GM20000 (cell line): ENCODE results near the gene SRSF4.
A peak's percentile ranks its signal among the peaks of the same experiment; 100 is the strongest.

Experiments
- DNase-seq: peaks from one replicate; pipeline ENCODE4 v3.0.0; 2012; ENCODE audit warnings: low spot score
- CTCF ChIP-seq: IDR thresholded peaks from 2 replicates; pipeline ENCODE4 v1.5.1; 2012; ENCODE audit warnings: mild to moderate bottlenecking, control low read depth; ENCODE audit errors: extremely low read depth, missing control alignments

Gene SRSF4

GRCh38 chr1:29181413-29182225 lies at the start of gene SRSF4:
Gene SRSF4 (minus strand): TSS chr1:29181900. CDS start chr1:29181752, 148 bp downstream.
- TF ChIP-seq CTCF, result peak; percentile 82
- DNase-seq, result peak; percentile 99

- TF ChIP-seq CTCF, result peak; percentile 23
- peak; percentile 96 for DNase-seq
Observed at GRCh38 chr1:29230553-29231378, 49.1 kb upstream of the SRSF4 start, which contains the start of gene MECR. Gene MECR (minus strand): TSS chr1:29230934. CDS start chr1:29230906, 28 bp downstream.

GRCh38 chr1:29230204-29230552 lies 48.5 kb upstream of the SRSF4 start:
- TF ChIP-seq CTCF, result no peak
- no peak for DNase-seq

- no peak for TF ChIP-seq CTCF
Observed at GRCh38 chr1:29227511-29227910, 45.8 kb upstream of the SRSF4 start.

GRCh38 chr1:29225361-29225760 lies 43.7 kb upstream of the SRSF4 start:
- TF ChIP-seq CTCF, result no peak
- DNase-seq, result no peak

More at GRCh38 chr1:29227511-29227910, 45.8 kb upstream of the SRSF4 start:
- no peak for DNase-seq

- no peak for DNase-seq
- TF ChIP-seq CTCF, result no peak
Observed at GRCh38 chr1:29224356-29224837, 42.7 kb upstream of the SRSF4 start.

GRCh38 chr1:29223521-29223920 lies 41.8 kb upstream of the SRSF4 start:
- no peak for DNase-seq
- TF ChIP-seq CTCF, result no peak
